Activated CD8-positive, alpha-beta memory T cell treated with anti-CD3 and anti-CD28 coated beads, Interleukin-2, amount 50 U/mL, for 24 hours (primary cell): ENCODE measurements around the gene SRR.
"Not testable (repeated sequence)": the region's sequence is repeated elsewhere in the genome, so short reads cannot be mapped to it uniquely, and the experiment has no call there.

ENCODE experiments used
- DNase-seq: peaks from one replicate; pipeline ENCODE4 v3.0.0-alpha.2; 2020; ENCODE audit errors: extremely low read depth

Gene SRR, protein sequence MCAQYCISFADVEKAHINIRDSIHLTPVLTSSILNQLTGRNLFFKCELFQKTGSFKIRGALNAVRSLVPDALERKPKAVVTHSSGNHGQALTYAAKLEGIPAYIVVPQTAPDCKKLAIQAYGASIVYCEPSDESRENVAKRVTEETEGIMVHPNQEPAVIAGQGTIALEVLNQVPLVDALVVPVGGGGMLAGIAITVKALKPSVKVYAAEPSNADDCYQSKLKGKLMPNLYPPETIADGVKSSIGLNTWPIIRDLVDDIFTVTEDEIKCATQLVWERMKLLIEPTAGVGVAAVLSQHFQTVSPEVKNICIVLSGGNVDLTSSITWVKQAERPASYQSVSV

DNA sequence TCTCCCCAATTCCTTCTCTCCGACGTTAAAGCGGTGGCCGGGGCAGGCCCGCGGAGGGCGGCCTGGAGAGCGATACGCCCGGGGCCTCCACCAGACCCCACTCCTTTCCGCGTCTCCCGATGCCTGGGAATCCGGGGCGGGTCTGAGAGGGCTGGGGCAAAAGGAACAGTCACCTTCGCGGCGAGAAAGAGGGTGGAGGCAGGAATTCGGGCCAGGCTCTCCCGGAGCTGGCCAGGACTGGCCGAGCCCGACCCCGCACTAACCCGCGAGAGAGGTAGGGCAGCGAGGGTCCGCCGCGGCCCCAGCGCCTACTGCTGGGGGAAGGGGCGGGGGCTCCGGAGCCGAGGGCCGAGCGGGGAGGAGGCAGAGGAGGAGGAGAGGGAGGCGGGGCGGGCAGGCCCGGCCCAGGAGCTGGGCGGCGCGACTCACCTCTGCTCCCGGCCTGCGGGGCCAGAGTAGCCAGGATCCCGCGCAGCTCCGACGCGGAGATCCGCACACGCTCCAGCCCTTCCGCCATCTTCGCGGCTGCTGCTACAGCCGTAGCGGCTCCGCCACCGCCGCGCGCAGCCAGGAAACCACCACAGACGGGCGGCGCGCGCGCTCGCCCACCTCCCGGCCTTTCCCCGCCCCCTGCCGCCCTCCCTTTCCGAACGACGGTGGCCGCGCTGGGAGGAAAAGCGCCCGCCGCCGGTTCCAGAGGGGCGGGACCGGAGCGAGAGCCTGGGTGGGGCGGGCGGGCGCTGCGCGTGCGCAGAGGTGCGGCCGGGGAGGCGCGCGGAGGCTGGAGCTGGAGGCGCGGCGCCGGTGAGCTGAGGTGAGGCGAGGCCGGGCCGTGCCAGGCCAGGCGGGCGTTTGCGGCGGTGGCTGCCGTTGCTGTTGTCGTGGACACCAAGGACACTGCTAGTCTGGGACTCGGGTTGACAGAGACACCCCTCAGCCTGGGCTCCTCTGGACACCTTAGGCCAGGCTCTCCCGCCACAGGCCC lies at the start of gene SRR, which contains the start of gene SMG6:
Gene SRR, plus strand, starts transcription at position 747 of the 985 bp plus-strand sequence. CDS start 11,611 bp downstream, outside the sequence.
Gene SMG6, minus strand, starts transcription at position 582 of the 985 bp plus-strand sequence. Its CDS starts 65 bp downstream, at position 517.
- DNase-seq = peak; percentile 82

DNA sequence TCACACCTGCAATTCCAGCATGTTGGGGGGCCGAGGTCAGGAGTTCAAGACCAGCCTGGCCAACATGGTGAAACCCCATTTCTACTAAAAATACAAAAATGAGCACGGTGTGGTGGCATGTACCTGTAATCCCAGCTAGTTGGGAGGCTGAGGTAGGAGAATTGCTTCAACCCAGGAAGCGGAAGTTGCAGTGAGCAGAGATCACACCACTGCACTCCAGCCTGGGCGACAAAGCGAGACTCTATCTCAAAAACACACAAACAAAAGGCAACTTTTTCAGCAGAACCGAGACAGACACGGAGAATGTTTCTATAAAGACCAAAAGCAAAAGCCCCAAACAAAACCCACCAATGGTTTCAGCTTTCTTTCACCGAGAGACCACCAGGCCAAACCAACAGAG lies 44.9 kb upstream of the SRR start:
- DNase-seq = not testable (repeated sequence)

DNA sequence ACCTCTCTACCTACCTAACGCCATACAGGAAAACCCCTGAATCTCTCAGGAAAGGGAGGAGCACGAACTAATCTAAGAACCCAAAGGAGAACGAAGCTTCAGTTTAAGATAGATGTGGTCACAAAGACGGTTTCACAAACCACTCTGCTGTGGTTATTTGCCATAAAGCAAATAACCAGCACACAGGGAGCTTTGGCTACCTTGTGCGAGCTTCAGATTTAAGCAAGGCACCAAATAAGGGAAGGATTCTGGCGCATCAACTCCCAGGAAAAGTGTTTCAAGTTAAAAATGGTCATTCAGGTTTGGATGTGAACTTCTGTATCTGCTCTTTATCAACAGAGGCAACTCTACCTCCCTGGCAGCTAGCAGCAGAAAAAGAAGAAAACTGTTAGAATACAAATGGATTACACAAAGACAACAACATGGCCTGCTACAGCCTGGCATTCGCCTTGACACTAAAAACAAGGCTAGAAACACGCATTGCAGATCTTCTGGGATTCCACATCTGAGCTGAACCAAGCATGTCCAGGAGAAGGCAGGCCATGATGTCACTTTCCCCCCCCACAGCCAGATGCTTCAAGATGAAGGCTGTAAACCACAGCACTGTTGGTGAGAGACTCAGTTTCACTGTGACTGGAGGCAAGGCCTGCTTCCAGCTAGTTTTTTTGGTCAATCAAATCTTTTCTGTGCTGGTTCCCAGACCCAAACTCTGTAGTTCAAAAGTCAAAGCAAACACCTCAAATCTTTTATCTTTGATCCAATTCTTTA lies 43.8 kb upstream of the SRR start:
- peak; percentile 52 for DNase-seq

DNA sequence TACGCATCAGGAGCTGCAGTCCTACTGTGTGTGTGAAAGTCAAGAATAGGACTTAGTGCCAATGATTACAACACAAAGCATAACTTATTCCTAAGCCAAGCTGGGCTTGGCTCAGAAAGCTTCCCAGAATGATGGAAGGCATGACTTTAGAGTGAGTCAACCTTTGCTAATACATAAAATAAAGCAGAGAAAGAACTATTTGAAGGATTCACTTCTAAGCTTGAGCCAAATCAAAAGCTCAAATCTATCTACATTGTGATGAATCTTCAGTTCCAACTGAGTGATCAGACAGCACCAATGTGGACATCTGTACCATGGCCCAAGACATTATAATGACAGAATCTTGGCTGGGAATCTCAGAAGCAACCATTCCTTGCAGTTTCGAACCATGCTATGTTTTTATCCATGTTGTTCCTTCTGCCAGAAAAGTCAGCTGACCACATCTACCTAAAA lies 41.6 kb upstream of the SRR start:
- DNase-seq = no peak

DNA sequence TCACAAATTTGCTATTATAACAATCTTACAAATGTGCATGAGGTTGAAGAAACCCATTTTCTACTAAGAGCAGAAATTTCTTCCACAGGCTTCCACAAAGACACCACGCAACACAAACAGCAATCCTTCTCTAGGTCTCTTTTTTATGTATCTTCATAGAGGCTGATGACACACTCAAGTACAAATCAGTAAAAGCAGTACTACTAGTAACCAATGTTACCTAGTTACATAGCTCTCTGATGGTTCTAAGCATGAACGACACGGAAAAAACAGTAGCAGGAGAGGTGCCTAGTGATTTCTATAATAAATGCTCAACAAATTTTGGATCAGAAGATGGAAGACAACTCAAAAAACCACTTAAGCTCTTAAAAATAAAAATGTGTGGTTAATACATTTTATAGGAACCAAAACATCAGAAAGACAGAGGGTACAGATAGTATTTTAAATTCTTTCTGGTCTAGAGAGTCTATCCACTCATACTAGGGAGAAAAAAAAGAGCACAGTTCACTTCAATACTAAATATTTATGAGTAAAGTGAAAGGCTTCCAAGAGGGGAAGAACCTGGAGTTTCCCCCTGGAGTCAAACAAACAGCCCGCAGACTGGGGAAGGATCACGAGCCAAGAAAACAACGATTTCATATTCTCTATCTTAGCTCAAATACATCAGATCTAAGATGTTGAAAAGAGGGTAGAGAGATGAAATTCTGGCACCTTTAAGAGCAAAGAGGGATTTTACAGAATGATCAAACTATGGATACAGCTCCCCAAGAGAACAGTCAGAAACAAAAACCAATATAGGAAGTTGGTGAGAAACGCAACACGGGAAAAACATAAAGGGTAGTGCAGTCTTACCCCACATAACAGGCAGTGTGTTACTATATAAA lies 40.3 kb upstream of the SRR start:
- DNase-seq = no peak

DNA sequence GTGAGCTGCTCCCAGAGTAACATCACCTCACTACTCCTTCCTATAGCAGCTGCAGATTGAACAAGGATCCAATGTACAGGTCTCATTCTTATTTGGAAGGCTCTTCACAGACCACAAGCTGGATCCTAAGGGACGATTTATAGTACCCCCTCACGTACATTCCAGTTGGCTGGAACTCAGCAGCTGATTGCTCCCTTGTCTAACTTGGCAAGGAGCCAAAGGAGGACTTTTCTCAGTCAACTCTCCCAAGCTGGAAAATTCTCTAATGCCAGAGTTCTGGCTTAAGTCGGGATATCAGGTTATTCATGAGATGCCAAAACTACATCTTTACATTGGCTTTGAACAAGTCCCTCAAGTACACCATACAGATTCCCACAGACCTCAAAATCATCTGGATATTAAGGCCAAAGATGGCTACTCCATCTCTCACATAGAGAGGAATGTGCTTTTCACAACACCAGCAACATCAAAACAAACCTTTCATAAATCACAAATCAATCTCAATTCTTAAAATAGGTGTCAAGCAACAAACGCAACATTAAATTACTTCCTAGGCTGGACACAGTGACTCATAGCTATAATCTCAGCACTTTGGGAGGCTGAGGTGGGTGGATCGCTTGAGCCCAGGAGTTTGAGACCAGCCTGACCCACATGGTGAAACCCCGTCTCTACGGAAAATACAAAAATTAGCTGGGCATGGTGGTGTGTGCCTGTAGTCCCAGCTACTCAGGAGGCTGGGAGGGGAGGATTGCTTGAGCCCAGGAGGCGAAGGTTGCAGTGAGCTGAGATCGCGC lies 39.5 kb upstream of the SRR start:
- no peak for DNase-seq

DNA sequence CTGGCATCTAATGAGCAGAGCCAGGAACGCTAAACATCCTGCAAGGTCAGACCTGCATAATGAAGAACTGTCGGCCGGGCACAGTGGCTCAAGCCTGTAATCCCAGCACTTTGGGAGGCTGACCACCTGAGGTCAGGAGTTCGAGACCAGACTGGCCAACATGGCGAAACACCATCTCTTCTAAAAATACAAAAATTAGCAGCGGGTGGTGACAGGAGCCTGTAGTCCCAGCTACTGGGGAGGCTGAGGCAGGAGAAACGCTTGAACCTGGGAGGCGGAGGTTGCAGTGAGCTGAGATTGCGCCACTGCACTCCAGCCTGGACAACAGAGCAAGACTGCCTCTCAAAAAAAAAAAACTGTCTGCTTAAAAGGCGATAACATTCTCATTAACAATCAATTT lies 38.6 kb upstream of the SRR start:
- not testable (repeated sequence) for DNase-seq

DNA sequence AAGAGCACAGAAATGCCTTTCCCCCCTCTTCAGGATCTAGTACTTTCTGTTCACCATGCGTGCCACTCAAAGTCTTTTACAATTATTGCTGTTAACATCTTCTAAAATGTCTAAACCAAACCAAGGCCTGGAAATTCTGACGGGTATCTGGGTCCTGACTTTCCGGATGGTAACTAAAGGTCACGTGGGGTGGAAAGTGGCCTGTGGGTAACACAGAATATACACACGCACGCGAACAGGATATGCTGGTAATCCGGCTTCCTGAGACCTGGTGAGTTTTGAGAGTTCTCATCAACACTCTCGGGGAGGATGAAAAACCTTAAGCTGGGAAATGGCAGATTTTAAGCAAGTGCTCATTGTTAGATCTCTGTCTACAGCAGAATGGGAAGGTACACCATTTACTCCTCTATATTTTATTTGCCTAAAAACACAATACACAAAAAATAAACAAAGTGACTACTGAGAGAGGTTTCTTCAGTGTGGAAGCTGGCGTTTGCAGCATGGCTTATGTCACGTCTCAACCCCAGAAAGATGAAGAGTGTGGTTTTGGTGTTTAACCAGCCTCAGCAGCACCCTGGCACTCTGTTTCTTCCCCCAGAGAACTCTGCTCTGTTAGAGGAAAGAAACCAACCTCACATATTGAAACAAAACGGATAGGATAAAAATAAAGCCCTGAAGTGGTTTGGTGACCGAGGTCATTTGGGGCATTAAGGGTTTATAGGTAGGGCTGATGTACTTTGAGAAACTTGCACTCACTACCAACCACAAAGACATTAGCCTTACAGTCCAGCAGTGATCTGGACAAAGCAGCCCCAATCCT lies 37.5 kb upstream of the SRR start:
- peak; percentile 79 for DNase-seq

DNA sequence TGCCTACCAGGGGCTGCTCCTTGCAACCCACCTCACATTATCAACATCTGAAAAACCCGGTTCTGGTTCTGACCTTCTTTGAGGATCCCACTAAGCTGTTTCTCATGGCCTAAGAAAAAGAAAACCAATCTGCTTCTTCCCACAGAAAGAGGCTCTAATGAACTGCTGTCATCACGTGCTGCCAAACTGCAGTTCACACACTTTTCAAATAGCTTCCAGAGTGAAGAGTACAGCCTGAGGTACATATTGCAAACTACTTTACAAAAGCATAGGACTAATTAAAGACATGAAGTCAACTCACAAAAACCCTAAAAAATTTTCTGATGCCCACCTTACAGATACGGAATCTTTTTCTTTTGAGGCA lies 36.9 kb upstream of the SRR start:
- DNase-seq = no peak

DNA sequence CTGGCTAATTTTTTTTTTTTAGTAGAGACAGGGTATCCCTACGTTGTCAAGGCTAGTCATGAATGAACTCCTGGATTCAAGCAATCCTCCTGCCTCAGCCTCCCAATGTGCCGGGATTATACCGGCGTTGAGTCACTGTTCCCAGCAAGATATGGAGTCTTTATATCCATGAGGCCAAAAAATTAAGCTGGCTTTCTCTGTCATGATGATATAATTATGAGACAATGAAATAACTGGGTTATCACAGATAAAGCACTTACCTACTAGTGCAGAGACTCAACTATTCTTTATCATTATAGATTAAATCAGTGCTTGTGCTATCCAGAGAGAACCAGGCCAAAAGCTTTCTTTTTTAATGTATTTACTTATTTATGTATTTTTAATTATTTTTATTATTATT lies 36.4 kb upstream of the SRR start:
- no peak for DNase-seq

DNA sequence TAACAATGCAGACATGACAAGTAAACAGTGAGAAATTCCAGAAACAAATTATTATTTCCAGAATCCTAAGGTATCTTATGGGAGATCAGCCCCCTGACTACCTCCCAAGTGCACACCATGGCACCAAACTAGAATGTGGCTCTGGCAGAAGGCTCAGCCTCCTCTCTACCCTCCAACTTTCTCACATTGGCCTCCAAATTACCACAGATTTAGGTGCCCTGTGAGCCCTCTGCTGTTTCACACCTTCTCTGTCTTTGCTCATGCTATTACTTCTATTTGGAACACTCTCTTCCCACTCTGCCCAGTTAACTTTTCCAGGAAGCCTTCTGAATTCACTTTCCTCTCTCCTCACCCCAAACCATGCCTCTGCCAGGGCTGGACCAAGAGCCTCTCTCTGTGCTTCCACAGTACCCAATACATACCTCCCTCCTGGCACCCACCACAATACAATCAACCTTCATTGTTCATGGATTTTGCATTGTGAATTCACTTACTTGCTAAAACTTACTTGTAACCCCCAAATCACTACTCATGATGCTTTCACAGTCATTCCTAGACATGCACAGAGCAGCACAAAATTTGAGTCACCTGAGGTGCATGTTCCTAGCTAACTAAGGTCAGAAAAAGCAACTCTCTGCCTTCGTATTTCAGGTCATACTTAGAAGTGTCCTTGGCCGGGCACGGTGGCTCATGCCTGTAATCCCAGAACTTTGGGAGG lies 31.6 kb upstream of the SRR start:
- DNase-seq = no peak

DNA sequence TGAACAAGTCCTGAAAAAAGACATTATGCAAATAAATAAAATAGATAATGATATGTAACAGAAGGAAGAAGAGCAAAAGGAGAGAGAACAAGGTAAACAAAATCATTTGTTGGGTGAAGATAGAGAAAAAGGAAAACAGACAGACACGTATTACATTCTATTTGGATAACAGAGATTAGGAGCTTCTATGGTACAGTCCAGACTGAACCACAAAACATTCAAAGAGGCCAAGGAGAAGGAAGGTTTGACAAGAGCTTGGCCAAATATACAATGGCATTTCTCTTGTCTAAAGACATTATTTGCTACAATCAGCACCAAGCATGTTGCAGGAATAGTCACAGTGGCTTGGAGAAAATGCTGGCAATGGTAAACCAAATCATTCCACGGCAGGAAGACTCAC lies 29.3 kb upstream of the SRR start:
- DNase-seq = no peak

DNA sequence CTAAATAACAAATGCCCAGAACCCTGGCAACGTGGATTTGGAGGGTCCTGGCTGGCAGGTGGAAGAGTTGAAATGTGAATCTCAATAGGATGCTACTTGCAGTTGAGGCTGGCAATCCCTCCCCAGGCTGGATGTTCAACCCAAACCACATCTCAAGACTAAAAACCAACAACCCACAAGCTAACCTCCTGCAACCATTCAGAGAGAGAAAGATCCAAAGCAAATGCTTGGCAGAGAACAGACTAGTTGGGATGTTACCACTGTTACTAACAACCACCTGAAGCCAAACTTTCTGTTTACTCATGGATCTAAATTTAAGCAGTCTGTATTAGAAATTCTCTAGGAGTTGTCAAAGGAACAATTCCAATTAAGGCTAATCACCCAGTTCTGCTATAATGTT lies 28.0 kb upstream of the SRR start:
- no peak for DNase-seq

DNA sequence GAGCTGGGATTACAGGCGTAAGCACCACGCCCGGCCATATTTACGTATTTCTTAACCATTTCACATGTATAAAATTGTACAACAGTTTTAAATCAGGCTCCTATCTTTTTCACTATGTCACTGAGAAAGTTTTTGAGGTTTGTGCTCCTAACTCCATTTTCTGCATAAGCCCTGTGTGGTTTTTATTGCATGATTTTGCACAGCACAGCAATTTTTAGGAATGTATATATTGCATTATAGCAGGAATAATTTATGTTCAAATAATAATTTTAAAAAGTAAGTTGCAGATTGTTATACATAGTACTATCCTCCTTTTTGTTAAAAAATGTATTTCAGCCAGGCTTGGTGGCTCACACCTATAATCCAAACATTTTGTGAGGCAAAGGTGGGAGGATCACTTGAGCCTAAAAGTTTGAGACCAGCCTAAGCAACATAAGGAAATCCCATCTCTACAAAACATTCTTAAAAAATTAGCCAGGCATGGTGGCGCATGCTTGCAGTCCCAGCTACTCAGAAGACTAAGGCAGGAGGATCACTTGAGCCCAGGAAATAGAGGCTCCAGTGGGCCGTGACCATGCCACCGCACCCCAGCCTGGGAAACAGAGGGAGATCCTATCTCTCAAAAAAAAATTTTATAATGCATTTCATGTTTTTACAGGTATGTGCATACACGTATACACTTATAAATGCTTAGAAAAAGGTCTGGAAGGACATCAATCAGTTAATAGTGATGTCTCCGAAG lies 26.1 kb upstream of the SRR start:
- no peak for DNase-seq

DNA sequence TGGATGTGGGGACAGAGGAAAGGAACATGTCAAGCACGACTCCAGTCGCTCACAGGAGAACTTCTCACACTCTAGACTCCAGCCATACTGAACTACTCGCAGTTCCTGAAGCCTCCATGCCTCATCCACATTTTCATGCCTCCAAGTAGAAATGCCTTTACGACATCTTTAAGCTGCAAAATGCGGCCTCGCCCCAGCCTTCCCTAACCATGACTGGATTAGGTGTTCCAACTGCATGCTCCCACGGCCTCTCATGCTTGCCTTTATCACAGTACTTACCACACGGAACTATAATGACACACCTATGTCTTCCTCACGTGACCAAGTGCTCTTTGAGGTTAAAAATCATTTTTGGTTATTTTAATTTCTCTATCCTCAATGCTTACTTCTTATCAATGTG lies 24.0 kb upstream of the SRR start:
- DNase-seq = no peak

DNA sequence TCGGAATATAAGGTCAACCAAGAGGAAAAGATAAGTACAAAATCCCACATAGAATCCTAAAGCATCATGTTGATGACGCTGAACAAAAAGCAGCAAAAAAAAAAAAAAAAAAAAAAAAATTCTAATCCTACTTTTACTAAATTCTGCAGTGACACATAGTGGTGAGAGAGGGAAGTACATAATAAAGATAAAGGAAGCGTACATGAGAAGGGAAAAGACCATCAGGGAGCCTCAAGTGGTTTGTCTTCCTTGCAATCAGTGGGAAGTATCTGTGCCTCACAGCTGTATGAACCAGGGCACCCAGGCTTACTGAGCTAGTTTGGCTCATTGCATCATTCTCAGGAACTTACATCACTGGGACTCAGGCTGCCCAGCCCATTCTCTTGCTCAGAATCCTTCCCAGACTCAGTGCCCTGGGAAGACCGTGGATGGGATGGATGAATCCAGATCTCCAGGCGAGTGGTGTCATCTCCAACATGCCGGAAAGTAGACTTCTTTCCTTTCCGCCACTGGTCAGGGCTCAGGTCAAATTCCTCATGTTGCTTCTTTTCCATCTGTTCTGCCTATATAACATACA lies 21.4 kb upstream of the SRR start:
- DNase-seq = no peak

DNA sequence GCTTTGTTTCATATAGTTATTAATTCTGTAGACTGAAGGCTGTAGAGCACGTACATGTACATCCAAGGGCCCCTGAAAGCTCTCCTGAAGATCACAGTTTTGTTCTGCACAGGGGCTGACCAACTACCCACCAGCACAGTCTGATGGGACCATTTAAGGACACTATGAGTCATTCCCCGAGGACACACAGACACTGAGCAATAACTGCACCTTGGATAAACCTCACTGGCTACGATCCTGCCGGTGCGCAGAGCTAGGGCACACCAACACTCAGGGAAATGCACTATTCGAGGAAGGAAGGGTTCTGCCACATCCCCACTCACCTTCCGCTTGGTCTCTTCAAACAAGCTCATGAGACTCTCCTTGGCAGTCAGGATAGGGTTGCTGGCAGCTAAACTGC lies 20.4 kb upstream of the SRR start:
- no peak for DNase-seq
